Measurements from ENCODE around the gene ATG7.
"Not testable (repeated sequence)": the region's sequence is repeated elsewhere in the genome, so short reads cannot be mapped to it uniquely, and the experiment has no call there.

Gene ATG7

GRCh38 chr3:11595024-11595423 lies 322.8 kb downstream of the ATG7 start:
- not testable (repeated sequence) for DNase-seq

GRCh38 chr3:11596387-11596786 lies 324.2 kb downstream of the ATG7 start:
- no peak for DNase-seq

GRCh38 chr3:11600501-11601282 lies 328.5 kb downstream of the ATG7 start:
- DNase-seq, result no peak

DNA sequence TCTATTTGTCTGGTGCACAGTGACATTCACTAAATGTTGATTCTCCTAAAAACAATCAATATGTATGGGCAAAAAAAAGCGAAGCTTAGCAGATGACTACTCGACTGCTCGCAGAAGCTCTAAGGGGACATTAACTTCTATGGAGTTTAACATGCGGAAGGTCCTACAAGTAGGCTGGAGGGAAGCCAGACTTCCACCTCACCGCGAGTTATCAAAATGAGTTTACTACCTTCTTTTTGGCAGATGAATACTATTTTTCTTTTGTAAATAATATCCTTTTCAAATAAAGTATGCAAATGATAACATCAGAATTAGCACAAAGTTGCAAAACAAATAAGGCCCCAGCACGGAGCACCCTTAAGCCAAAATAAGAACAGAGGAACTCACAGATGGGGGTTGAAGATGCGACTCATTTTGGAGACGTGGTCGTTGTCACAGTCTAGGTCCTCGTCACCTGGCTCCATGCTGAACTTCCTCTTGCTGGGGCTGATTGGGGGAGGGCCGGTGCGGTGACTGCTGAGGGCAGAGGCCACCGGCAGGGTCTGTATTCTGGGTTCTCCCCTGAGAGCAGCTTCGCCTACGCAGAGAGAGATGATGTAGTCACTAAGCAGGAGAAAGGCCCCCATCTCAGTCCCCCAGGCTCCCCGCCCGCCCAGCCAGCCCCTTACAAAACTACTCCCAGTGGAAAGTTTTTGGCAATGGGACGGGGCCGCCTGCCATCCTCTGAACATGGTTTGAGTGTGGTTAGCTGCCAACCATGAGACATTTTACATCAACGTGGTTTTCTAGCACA lies 329.4 kb downstream of the ATG7 start:
- DNase-seq, result peak in 1 of 2 donors; percentile 34

GRCh38 chr3:11602239-11602840 lies 330.1 kb downstream of the ATG7 start:
- no peak for DNase-seq

GRCh38 chr3:11602886-11603527 lies 330.8 kb downstream of the ATG7 start:
- no peak for DNase-seq

DNA sequence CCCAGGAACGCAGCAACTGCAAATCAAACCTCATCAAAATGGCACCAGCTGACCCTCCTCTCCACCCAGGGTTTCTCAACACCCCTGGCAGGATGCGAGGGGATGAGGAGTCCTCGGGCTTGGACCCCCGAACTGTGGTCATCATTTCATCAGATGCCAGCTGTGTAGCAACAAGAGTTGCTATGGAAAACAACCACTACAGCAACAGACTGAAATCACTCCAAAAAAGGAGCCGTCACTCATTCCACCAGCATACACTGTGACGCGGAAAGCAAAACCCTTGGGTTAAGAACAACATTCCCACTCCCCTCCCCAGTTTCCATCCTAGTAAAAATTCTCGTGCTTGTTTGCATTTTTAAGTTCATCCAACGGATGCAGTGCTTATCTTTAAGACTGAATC lies 331.4 kb downstream of the ATG7 start:
- DNase-seq, result no peak

GRCh38 chr3:11604139-11604892 lies 332.1 kb downstream of the ATG7 start:
- no peak for DNase-seq

GRCh38 chr3:11605398-11605797 lies 333.2 kb downstream of the ATG7 start:
- DNase-seq, result no peak

GRCh38 chr3:11606090-11606784 lies 334.0 kb downstream of the ATG7 start:
- no peak for DNase-seq

DNA sequence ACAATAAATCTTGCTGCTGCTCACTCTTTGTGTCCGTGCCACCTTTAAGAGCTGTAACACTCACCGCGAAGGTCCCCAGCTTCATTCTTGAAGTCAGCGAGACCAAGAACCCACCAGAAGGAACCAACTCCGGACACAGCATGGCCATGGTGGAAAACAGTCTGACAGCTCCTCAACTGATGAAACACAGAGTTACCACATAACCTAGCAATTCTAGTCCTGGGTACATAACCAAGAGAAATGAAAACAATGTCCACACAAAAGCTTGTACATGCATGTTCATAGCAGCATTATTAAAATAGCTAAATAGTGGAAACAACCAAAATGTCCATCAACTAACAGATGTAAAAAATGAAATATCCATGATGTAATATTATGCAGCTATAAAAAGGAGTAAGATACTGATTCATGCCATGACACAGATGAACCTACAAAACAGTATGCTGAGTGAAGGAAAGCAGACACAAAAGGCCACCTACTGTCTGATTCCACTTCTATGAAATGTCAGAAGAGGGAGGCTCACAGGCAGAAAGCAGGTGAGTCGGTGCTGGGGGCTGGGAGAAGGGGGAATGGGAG lies 334.8 kb downstream of the ATG7 start:
- no peak for DNase-seq
